Neutrophil (primary cell): ENCODE data around the gene ZNF789.

Source experiments
- H3K27ac ChIP-seq: fragments of 200-600 bp; sonication (generic); 2 replicates; pipeline ENCODE4 v1.5.1; 2016; ENCODE audit warnings: mild to moderate bottlenecking, moderate library complexity
- H3K27me3 ChIP-seq: fragments of 200-600 bp; sonication (generic); 2 replicates; pipeline ENCODE4 v1.6.0; 2016; ENCODE audit warnings: mild to moderate bottlenecking
- H3K36me3 ChIP-seq: fragments of 200-600 bp; sonication (generic); 2 replicates; pipeline ENCODE4 v1.5.1; 2017
- H3K4me1 ChIP-seq, 2 experiments: fragments of 200-600 bp in 1 of 2; sonication (generic) in 1 of 2; 1 replicate in 1 of 2; 2 replicates in 1 of 2; pipeline versions ENCODE4 v1.5.1 to v1.6.1; 2013 to 2016; ENCODE audit warnings: low read depth in 1 of 2, low read length in 1 of 2, mild to moderate bottlenecking in 1 of 2, moderate library complexity in 1 of 2; ENCODE audit not compliant: control insufficient read depth in 1 of 2, insufficient read depth in 1 of 2
- H3K4me3 ChIP-seq, 2 experiments: fragments of 200-600 bp in 1 of 2; sonication (generic) in 1 of 2; 1 replicate in 1 of 2; 2 replicates in 1 of 2; pipeline ENCODE4 v1.5.1; 2013 to 2016; ENCODE audit warnings: low read depth in 1 of 2, low read length in 1 of 2, mild to moderate bottlenecking in 1 of 2, moderate library complexity in 1 of 2
- H3K9me3 ChIP-seq: fragments of 200-600 bp; sonication (generic); 2 replicates; pipeline ENCODE4 v1.5.1; 2016
- CTCF ChIP-seq: fragments of 200-600 bp; sonication (generic); IDR thresholded peaks from 2 replicates; pipeline ENCODE4 v1.5.1; 2016; ENCODE audit warnings: antibody characterized with exemption

The ZNF789 gene

GRCh38 chr7:99447943-99448342, 24.7 kb upstream of the ZNF789 start:
- H3K27ac ChIP-seq, result no peak overlapping the region
- no peak overlapping the region for H3K4me3 ChIP-seq
- H3K9me3 ChIP-seq, result no peaks in the 10 kb centered on the region
- H3K4me1 ChIP-seq, result no peaks in the 10 kb centered on the region
- H3K36me3 ChIP-seq, result peaks cover 69% of the 10 kb centered on the region
- no peaks in the 10 kb centered on the region for H3K27me3 ChIP-seq
- no peak for TF ChIP-seq CTCF

GRCh38 chr7:99448855-99449254, 23.8 kb upstream of the ZNF789 start:
- no peaks in the 10 kb centered on the region for H3K9me3 ChIP-seq
- no peak overlapping the region for H3K4me3 ChIP-seq
- H3K27ac ChIP-seq, result no peak overlapping the region
- peaks cover 79% of the 10 kb centered on the region for H3K36me3 ChIP-seq
- TF ChIP-seq CTCF, result no peak
- no peaks in the 10 kb centered on the region for H3K4me1 ChIP-seq
- no peaks in the 10 kb centered on the region for H3K27me3 ChIP-seq

GRCh38 chr7:99449326-99449725, 23.4 kb upstream of the ZNF789 start:
- TF ChIP-seq CTCF, result no peak
- H3K9me3 ChIP-seq, result no peaks in the 10 kb centered on the region
- H3K4me1 ChIP-seq, result no peaks in the 10 kb centered on the region
- no peaks in the 10 kb centered on the region for H3K27me3 ChIP-seq
- peaks cover 83% of the 10 kb centered on the region for H3K36me3 ChIP-seq
- no peak overlapping the region for H3K4me3 ChIP-seq
- no peak overlapping the region for H3K27ac ChIP-seq

- Histone ChIP-seq H3K4me3 (no peak overlapping the region), H3K9me3 (no peaks in the 10 kb centered on the region), H3K27ac (no peak overlapping the region), H3K27me3 (no peaks in the 10 kb centered on the region), H3K4me1 (no peaks in the 10 kb centered on the region), H3K36me3 (peaks cover 92% of the 10 kb centered on the region)
- no peak for TF ChIP-seq CTCF
Measured at GRCh38 chr7:99451936-99452335, 20.8 kb upstream of the ZNF789 start.

GRCh38 chr7:99452541-99452940, 20.1 kb upstream of the ZNF789 start:
- H3K27me3 ChIP-seq, result no peaks in the 10 kb centered on the region
- H3K9me3 ChIP-seq, result no peaks in the 10 kb centered on the region
- H3K4me3 ChIP-seq, result no peak overlapping the region
- H3K4me1 ChIP-seq, result no peaks in the 10 kb centered on the region
- peaks cover 99% of the 10 kb centered on the region for H3K36me3 ChIP-seq
- no peak overlapping the region for H3K27ac ChIP-seq
- no peak for TF ChIP-seq CTCF

- Histone ChIP-seq H3K9me3 (no peaks in the 10 kb centered on the region), H3K4me1 (no peaks in the 10 kb centered on the region), H3K36me3 (peaks cover 99% of the 10 kb centered on the region), H3K27me3 (no peaks in the 10 kb centered on the region), H3K4me3 (no peak overlapping the region), H3K27ac (no peak overlapping the region)
- TF ChIP-seq CTCF, result no peak
Measured at GRCh38 chr7:99453105-99453504, 19.6 kb upstream of the ZNF789 start.
